DOHH2 (cell line): Measurements from ENCODE around the gene RAE1.

Source experiments
- EZH2phosphoT487 ChIP-seq: fragments of 200-600 bp; sonication (generic); IDR thresholded peaks from 2 replicates; pipeline ENCODE4 v1.6.1; 2017; ENCODE audit warnings: borderline replicate concordance, mild to moderate bottlenecking, antibody characterized with exemption, low read length, moderate library complexity, mixed read lengths
- TF ChIP-seq, protein P1 (sequence below): fragments of 200-600 bp; sonication (generic); IDR thresholded peaks from one replicate; pipeline ENCODE4 v1.5.1; 2014; ENCODE audit warnings: antibody characterized with exemption, mild to moderate bottlenecking, low read depth, low read length; ENCODE audit not compliant: poor library complexity, severe bottlenecking

DNA sequence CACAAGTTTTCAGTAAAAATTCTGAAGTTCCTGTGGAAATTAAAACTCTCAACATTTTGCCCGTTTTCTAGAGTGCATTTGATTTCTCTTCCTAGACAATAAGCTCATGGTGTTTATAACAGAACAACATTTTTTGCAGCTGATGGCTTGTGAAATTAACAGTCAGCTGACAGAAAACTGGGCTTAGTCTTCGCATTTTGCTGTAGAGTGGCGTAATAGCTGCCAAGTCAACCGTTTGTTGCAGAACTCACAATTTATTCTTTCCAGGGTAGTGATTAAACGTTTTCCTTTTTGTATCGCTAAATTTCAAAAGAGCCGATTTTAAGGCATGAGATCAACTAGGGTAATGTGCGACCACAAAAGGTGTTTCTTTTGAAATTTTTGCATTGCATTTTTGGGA lies 20.1 kb upstream of the RAE1 start:
- TF ChIP-seq, protein P1, sequence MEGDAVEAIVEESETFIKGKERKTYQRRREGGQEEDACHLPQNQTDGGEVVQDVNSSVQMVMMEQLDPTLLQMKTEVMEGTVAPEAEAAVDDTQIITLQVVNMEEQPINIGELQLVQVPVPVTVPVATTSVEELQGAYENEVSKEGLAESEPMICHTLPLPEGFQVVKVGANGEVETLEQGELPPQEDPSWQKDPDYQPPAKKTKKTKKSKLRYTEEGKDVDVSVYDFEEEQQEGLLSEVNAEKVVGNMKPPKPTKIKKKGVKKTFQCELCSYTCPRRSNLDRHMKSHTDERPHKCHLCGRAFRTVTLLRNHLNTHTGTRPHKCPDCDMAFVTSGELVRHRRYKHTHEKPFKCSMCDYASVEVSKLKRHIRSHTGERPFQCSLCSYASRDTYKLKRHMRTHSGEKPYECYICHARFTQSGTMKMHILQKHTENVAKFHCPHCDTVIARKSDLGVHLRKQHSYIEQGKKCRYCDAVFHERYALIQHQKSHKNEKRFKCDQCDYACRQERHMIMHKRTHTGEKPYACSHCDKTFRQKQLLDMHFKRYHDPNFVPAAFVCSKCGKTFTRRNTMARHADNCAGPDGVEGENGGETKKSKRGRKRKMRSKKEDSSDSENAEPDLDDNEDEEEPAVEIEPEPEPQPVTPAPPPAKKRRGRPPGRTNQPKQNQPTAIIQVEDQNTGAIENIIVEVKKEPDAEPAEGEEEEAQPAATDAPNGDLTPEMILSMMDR = no peak
- no peak for TF ChIP-seq EZH2phosphoT487
